MM.1S (cell line): ENCODE data around the gene ERMAP.
"Not testable (repeated sequence)": the region's sequence is repeated elsewhere in the genome, so short reads cannot be mapped to it uniquely, and the experiment has no call there.

Experiments
- DNase-seq: peaks from one replicate; pipeline ENCODE4 v3.0.0-alpha.2; 2015
- H2AFZ ChIP-seq: fragments of 300-600 bp; sonication (generic); 2 replicates; pipeline ENCODE4 v1.6.0; 2016; ENCODE audit warnings: antibody characterized with exemption, low read length
- H3F3A ChIP-seq: fragments of 300-600 bp; sonication (generic); 2 replicates; pipeline ENCODE4 v1.6.1; 2016; ENCODE audit warnings: mild to moderate bottlenecking, antibody characterized with exemption, low read length, moderate library complexity, mixed read lengths; ENCODE audit not compliant: insufficient read depth
- H3K27ac ChIP-seq: fragments of 300-600 bp; sonication (generic); 2 replicates; pipeline ENCODE4 v1.5.1; 2016; ENCODE audit warnings: mild to moderate bottlenecking, low read length
- H3K27me3 ChIP-seq: fragments of 300-600 bp; sonication (generic); replicated peaks from 2 replicates; pipeline ENCODE4 v1.6.0; 2016; ENCODE audit warnings: low read length; ENCODE audit not compliant: insufficient read depth
- H3K36me3 ChIP-seq: fragments of 300-600 bp; sonication (generic); replicated peaks from 2 replicates; pipeline ENCODE4 v1.6.1; 2016; ENCODE audit warnings: mild to moderate bottlenecking, low read length, mixed read lengths; ENCODE audit not compliant: insufficient read depth
- H3K4me1 ChIP-seq: fragments of 300-600 bp; sonication (generic); 2 replicates; pipeline ENCODE4 v1.6.1; 2016; ENCODE audit warnings: low read length, mixed read lengths
- H3K4me2 ChIP-seq: fragments of 300-600 bp; sonication (generic); 2 replicates; pipeline ENCODE4 v1.6.0; 2016; ENCODE audit warnings: low read depth, low read length
- H3K4me3 ChIP-seq: fragments of 300-600 bp; sonication (generic); 2 replicates; pipeline ENCODE4 v1.5.1; 2016; ENCODE audit warnings: low read length, mixed read lengths
- H3K79me2 ChIP-seq: fragments of 300-600 bp; sonication (generic); 2 replicates; pipeline ENCODE4 v1.6.1; 2016; ENCODE audit warnings: mixed run types, low read length, mixed read lengths
- H3K9ac ChIP-seq: fragments of 300-600 bp; sonication (generic); 2 replicates; pipeline ENCODE4 v1.6.1; 2016; ENCODE audit warnings: low read length, mixed read lengths
- H3K9me2 ChIP-seq: fragments of 300-600 bp; sonication (generic); replicated peaks from 2 replicates; pipeline ENCODE4 v1.6.1; 2016; ENCODE audit warnings: mild to moderate bottlenecking, low read length, mixed read lengths; ENCODE audit not compliant: insufficient read depth
- H3K9me3 ChIP-seq: fragments of 300-600 bp; sonication (generic); replicated peaks from 2 replicates; pipeline ENCODE4 v1.6.1; 2016; ENCODE audit warnings: mild to moderate bottlenecking, low read length, mixed read lengths; ENCODE audit not compliant: insufficient read depth
- H4K20me1 ChIP-seq: fragments of 300-600 bp; sonication (generic); 2 replicates; pipeline ENCODE4 v1.6.1; 2016; ENCODE audit warnings: mild to moderate bottlenecking, low read length, moderate library complexity, mixed read lengths; ENCODE audit not compliant: insufficient read depth
- EZH2 ChIP-seq: fragments of 300-600 bp; sonication (generic); optimal IDR thresholded peaks from 2 replicates; pipeline ENCODE3; 2017; ENCODE audit warnings: low read depth, mild to moderate bottlenecking, antibody characterized with exemption, low read length, mixed read lengths
- EZH2phosphoT487 ChIP-seq: fragments of 300-600 bp; sonication (generic); IDR thresholded peaks from 2 replicates; pipeline ENCODE4 v1.6.1; 2018; ENCODE audit warnings: antibody characterized with exemption, low read length
- TF ChIP-seq, protein P1 (sequence below): fragments of 300-600 bp; sonication (generic); IDR thresholded peaks from 2 replicates; pipeline ENCODE4 v1.5.1; 2016; ENCODE audit warnings: antibody characterized with exemption, low read length, mixed read lengths

Gene ERMAP

DNA sequence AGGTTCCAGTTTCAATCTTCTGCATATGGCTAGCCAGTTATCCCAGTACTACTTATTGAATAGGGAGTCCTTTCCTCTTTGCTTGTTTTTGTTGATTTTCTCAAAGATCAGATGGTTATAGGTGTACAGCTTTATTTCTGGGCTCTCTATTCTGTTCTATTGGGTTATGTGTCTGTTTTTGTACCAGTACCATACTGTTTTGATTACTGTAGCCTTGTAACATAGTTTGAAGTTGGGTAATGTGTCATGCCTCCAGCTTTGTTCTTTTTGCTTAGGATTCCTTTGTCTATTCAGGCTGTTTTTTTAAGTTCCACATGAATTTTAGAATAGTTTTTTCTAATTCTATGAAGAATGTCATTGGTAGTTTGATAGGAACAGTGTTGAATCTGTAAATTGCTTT, 56.2 kb downstream of the ERMAP start:
- H3K4me2 ChIP-seq, H3K9me3 ChIP-seq, H4K20me1 ChIP-seq, H3K36me3 ChIP-seq, H3K4me3 ChIP-seq, H3F3A ChIP-seq, DNase-seq, H3K79me2 ChIP-seq, H2AFZ ChIP-seq, H3K9ac ChIP-seq, H3K4me1 ChIP-seq, H3K27ac ChIP-seq, H3K27me3 ChIP-seq, H3K9me2 ChIP-seq: not testable (repeated sequence)

- Histone ChIP-seq H3K27me3 (no peaks in the 10 kb centered on the region), H3K9ac (no peak overlapping the region), H3K9me3 (no peaks in the 10 kb centered on the region), H3K27ac (no peak overlapping the region), H3K4me1 (peaks cover 6% of the 10 kb centered on the region; the same call in 1 of the 2 replicates), H4K20me1 (no peaks in the 10 kb centered on the region), H3K4me3 (no peak overlapping the region), H3K9me2 (no peaks in the 10 kb centered on the region), H3F3A (no peaks in the 10 kb centered on the region), H3K36me3 (no peaks in the 10 kb centered on the region), H3K4me2 (no peak overlapping the region), H2AFZ (no peak overlapping the region), H3K79me2 (no peaks in the 10 kb centered on the region)
- TF ChIP-seq EZH2 (no peak), EZH2phosphoT487 (no peak)
- TF ChIP-seq, protein P1, sequence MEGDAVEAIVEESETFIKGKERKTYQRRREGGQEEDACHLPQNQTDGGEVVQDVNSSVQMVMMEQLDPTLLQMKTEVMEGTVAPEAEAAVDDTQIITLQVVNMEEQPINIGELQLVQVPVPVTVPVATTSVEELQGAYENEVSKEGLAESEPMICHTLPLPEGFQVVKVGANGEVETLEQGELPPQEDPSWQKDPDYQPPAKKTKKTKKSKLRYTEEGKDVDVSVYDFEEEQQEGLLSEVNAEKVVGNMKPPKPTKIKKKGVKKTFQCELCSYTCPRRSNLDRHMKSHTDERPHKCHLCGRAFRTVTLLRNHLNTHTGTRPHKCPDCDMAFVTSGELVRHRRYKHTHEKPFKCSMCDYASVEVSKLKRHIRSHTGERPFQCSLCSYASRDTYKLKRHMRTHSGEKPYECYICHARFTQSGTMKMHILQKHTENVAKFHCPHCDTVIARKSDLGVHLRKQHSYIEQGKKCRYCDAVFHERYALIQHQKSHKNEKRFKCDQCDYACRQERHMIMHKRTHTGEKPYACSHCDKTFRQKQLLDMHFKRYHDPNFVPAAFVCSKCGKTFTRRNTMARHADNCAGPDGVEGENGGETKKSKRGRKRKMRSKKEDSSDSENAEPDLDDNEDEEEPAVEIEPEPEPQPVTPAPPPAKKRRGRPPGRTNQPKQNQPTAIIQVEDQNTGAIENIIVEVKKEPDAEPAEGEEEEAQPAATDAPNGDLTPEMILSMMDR, result no peak
- DNase-seq, result no peak
Observed at GRCh38 chr1:42873670-42874069, 56.7 kb downstream of the ERMAP start.

DNA sequence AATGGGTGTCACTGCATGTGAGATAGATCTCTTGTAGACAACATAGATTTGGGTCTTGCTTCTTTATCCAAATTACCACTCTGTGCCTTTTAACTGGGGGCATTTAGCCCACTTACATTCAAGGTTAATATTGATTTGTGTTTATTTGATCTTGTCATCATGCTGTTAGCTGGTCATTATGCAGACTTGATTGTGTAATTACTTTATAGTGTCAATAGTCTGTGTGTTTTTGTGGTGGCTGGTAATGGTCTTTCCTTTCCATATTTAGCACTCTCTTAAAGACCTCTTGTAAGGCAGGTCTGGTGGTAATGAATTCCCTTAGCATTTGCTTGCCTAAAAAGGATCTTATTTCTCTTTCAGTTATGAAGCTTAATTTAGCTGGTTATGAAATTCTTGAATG, 59.1 kb downstream of the ERMAP start:
- DNase-seq, result no peak
- Histone ChIP-seq H3K36me3 (no peaks in the 10 kb centered on the region), H3K9ac (no peak overlapping the region), H3K27ac (no peak overlapping the region), H3K4me3 (no peak overlapping the region), H2AFZ (no peak overlapping the region), H3K4me1 (peaks cover 6% of the 10 kb centered on the region; the same call in 1 of the 2 replicates), H3K4me2 (no peak overlapping the region), H3K9me2 (no peaks in the 10 kb centered on the region), H3K79me2 (no peaks in the 10 kb centered on the region), H4K20me1 (no peaks in the 10 kb centered on the region), H3F3A (no peaks in the 10 kb centered on the region), H3K9me3 (no peaks in the 10 kb centered on the region), H3K27me3 (no peaks in the 10 kb centered on the region)
- TF ChIP-seq EZH2phosphoT487 (no peak), EZH2 (no peak)
- TF ChIP-seq, protein P1, result no peak

GRCh38 chr1:42877380-42877779, 60.5 kb downstream of the ERMAP start:
- TF ChIP-seq, protein P1, result no peak
- TF ChIP-seq EZH2 (no peak), EZH2phosphoT487 (no peak)
- H3F3A ChIP-seq, result no peaks in the 10 kb centered on the region

More at GRCh38 chr1:42877380-42877779, 60.5 kb downstream of the ERMAP start:
- no peaks in the 10 kb centered on the region for H3K9me3 ChIP-seq
- H3K4me3 ChIP-seq, result no peak overlapping the region
- no peak overlapping the region for H2AFZ ChIP-seq
- no peak overlapping the region for H3K4me2 ChIP-seq
- no peak for DNase-seq
- H3K9me2 ChIP-seq, result no peaks in the 10 kb centered on the region
- no peaks in the 10 kb centered on the region for H4K20me1 ChIP-seq
- no peaks in the 10 kb centered on the region for H3K79me2 ChIP-seq
- no peaks in the 10 kb centered on the region for H3K27me3 ChIP-seq
- peaks cover 6% of the 10 kb centered on the region; the same call in 1 of the 2 replicates for H3K4me1 ChIP-seq
- no peaks in the 10 kb centered on the region for H3K36me3 ChIP-seq
- no peak overlapping the region for H3K9ac ChIP-seq
- H3K27ac ChIP-seq, result no peak overlapping the region
